HG03432 (cell line): Measurements from ENCODE around the gene AVP.
"Not testable (repeated sequence)": the region's sequence is repeated elsewhere in the genome, so short reads cannot be mapped to it uniquely, and the experiment has no call there.

Source experiments
- ATAC-seq: cut with Tn5 transposase; IDR thresholded peaks from one replicate; pipeline ENCODE4 v1.9.1; 2021; ENCODE audit warnings: mild to moderate bottlenecking, moderate library complexity; ENCODE audit not compliant: unreplicated experiment

Gene AVP

GRCh38 chr20:3085571-3086072, 1.1 kb upstream of the AVP start:
- ATAC-seq = no peak

GRCh38 chr20:3084986-3085360, 449 bp upstream of the AVP start:
- ATAC-seq = no peak

DNA sequence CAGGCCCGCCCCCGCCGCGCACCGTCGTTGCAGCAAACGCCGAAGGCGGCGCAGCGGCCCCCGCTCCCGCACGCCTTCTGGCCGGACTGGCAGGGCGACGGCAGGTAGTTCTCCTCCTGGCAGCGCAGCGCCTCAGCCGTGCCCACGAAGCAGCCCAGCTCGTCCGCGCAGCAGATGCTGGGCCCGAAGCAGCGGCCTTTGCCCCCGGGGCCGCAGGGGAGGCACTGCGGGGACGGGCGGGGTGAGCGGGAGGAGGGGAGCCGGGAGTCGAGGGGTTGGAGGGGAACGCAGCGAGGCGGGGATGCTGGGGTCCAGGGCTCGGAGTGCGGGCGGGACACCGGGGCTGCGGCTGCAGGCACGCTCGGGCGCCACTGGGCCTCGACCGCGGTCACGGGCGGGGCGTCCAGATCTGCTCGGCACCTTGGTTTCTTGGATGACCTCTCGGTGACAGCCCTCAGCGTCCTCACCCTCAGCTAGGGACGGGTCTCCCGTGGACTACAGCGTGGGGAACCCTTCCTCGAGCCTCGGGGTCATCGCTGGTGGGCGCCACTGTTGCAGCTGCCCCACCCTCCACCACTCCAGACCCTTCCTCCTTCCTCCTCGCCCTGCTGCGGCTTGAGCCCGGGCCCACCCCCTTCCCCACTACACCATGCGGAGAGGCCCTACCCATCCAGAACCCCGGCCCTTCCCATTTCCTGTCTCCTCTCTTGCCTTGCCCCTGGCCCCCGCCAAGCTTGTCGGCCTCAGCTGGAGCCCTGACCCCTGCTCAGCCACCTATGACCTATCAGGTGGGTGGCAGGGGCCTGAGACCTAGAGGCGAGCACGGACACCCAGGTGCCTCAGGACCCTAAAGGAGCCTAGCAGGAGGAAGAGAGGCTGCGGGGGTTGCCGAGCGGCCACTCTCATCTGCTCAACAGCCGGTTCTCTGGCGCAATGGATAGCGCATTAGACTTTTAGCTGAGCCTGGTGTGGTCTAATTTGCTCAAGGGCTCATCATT, 1.3 kb downstream of the AVP start:
- no peak for ATAC-seq

DNA sequence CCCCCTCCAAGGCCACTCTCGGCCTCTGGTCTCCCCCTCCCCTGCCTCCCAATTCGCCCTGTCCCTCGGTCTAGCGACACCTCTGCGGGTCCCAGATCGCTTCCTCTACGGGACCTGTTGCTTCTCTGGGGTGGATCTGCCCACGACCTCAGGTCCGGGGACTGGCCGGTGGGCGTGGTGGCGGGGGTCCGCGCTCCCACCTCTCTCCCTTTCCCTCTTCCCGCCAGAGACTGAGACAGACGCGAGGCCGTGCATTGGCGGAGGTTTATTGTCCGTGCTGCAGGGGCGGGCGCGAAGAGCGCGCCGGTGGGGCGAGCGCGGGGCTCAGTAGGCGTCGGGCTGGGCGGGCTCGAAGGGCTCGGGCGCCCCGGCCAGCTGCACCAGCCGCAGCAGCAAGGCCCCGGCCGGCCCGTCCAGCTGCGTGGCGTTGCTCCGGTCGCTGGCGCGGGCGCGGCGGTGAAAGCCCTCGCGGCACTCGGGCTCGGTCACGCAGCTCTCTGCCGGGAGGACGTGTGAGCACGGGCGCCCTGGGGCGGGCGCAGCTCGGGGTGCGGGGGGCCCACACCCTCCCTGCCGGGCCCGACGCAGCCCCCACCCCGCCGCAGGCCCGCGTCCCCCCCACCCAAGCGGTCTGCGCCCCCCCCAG, 2.1 kb downstream of the AVP start:
- no peak for ATAC-seq

GRCh38 chr20:3081641-3082040, 2.9 kb downstream of the AVP start:
- no peak for ATAC-seq

GRCh38 chr20:3080939-3081388, 3.6 kb downstream of the AVP start:
- ATAC-seq = no peak

DNA sequence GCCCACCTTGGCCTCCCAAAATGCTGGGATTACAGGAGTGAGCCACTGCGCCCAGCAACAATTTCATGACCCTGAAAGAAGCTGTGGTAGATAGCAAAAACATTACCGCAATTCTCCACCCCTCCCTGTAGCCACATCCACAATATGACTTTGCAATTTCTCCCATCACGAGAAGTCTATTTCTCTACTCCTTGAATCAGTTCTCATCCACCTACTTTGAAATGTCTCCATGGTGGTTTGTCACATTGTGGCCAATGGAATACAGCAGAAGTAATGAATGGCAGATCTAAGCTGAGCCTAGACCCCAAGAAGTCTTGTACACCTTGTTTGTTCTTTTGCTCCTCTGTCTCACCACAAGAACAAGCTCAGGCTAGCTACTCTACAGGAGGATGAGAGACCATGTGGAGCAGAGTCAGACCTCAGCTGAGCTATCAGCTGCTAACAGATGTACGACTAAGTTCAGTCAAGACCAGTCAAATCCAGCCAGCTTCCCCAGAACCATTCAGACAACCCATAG, 6.8 kb downstream of the AVP start:
- ATAC-seq = no peak

GRCh38 chr20:3075315-3075714, 9.2 kb downstream of the AVP start:
- not testable (repeated sequence) for ATAC-seq

GRCh38 chr20:3074812-3075211, 9.7 kb downstream of the AVP start:
- ATAC-seq = no peak

DNA sequence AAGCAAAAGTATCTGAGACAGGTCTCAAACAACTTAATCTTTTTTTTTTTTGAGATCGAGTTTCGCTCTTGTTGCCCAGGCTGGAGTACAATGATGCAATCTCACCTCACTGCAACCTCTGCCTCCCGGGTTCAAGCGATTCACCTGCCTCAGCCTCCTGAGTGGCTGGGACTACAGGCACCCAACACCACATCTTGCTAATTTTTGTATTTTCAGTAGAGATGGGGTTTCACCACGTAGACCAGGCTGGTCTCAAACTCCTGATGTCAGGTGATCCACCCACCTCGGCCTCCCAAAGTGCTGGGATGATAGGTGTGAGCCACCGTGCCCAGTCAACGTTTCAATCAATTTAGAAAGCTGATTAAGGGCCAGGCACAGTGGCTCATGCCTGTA, 11.3 kb downstream of the AVP start:
- ATAC-seq = not testable (repeated sequence)

DNA sequence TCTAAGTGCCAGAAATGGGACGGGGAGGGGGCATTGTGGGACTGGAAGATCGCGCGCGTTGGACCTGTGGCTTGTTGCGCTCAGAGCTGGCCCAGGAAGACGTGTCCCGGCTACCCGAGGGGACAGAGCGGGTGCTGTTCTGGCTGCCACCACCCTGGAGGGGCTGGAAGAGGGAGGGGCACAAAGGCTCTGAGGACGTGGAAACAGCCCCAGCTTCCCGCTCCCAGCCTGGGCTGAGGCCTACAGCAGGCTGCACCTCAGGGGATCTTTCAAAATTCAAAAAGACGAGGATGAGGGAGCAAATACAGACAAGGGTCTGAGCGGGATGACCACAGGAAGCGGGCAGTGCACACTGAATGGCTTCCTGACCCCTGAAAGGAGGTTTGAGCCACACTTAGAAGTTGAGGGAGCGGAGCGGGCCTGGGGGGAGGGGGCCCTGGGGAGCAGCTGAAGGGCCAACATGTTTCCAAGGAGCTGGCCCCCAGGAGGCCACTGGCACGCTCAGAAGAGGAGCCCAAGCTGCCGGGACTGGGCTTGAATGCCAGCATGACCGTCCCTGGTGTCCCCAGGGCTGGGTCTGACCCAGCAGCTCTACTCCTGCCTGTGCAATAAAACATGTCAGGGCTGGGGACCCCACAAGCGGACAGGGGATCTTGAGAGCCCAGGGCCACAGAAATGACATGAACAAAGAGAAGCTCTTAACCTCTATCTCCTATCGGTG, 11.8 kb downstream of the AVP start:
- no peak for ATAC-seq

GRCh38 chr20:3071610-3072529, 12.7 kb downstream of the AVP start, which contains the start of gene OXT:
Gene OXT, plus strand, starts transcription at chr20:3071620. Its CDS starts 36 bp downstream, at chr20:3071656.
- no peak for ATAC-seq

DNA sequence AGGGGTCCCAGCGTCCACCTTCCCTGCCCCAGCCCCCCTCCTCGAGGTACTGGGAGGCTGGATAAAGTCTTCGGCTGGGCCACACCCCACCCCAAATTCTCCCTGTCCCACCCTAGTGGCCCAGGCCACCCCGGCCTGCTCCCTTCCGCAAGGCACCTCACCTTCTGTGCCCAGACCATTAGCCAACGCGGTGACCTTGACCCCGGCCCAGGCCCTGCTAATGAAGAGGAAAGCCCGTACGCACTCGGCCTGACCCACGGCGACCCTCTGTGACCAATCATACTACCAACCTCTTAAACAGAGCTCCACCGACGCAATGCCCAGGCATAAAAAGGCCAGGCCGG, 13.3 kb downstream of the AVP start:
- ATAC-seq = no peak

GRCh38 chr20:3070725-3071124, 13.8 kb downstream of the AVP start:
- ATAC-seq = no peak

DNA sequence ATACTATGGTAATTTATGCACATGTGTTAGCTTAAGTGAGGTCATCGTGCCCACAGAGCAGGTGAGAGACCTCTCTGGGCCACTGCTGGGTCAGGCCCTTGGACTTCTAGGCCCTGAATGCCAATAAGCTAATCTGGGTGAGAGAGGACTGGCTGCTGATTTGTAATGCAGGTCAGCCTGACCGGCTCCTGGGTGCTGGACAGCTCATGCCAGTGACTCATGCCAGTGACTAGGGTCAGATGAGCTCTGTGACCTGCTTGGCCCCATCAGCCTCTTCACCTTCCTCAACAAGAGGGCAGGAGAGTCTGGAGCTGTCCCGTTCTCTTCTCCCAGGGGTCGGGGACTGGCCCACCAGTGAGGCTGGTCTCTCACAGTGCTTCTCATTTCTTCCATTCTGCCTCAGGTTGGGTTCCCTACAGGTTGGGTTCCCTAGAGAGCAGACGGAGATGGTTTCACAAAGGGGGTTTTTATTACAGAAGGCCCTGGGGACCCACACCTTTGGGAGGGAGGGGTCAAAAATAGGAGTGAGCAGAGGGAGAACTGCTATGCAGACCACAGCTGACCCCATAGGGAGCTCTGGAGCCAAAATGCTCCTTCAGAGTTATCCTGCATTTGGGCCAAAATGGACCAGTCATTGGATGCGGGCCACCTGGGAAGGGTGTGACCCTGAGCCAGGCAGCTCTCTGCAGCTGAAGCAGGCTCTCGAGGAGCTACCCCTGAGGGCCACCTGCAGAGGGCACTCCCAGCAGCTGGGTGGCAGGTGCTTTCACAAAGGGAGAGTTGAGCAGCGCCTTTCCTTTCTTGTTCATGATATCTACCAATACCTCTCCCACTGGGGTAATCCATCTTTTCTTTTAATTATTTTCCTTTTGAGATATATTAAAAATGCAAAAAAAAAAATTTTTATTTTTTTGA, 15.3 kb downstream of the AVP start:
- ATAC-seq = no peak

- no peak for ATAC-seq
Observed at GRCh38 chr20:3068075-3068474, 16.4 kb downstream of the AVP start.

DNA sequence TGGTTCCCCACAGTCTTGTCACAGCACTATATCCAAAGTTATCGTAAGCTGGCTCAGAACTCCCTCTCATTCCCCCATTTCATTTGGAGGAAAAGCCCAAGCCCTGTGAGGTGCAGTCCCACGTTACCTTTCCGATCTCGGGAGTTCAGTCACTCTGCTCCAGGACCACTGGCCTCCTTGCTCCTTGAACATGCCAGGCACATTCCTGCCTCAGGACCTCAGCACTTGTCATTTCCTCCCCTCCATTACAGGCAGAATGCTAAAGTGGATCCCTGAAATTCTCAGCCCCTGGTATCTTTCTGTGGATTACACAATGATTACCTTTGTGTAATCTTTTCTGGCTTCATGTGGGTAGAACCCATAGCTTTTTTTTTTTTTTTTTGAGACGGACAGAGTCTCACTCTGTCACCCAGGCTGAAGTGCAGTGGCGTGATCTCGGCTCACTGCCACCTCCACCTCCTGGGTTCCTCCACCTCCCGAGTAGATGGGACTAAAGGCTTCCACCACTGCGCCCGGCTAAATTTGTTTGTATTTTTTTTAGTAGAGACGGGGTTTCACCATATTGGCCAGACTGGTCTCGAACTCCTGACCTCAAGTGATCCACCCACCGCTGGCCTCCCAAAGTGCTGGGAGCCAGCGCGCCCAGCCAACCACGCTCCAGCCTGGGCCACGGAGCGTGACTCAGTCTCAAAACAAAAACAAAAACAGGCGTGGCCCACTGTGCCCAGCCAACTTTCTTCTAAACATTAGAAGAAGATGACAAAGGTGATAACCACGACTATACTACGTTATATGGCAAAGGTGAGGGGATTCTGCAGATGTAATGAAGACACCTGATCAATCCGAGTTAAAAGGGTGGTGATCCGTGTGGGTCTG, 17.1 kb downstream of the AVP start:
- no peak for ATAC-seq

GRCh38 chr20:3064119-3064518, 20.4 kb downstream of the AVP start:
- ATAC-seq = not testable (repeated sequence)
